ENCODE data around the gene NRM.

The NRM gene

GRCh38 chr6:30722280-30723112 lies 31.7 kb upstream of the NRM start (continued):
- TF ChIP-seq ZNF280D (tag by site-specific recombination; IDR thresholded peaks at IDR 0.05), result no peak
- TF ChIP-seq ZNF132 (tag by site-specific recombination; IDR thresholded peaks at IDR 0.05; ENCODE audit: borderline replicate concordance), result no peak
- TF ChIP-seq SETDB1 (IDR thresholded peaks at IDR 0.05; ENCODE audit: insufficient read length, low read length), result no peak
- TF ChIP-seq KLF9 (tag by site-specific recombination; IDR thresholded peaks at IDR 0.05; ENCODE audit: low read depth), result no peak
- TF ChIP-seq, protein P1, sequence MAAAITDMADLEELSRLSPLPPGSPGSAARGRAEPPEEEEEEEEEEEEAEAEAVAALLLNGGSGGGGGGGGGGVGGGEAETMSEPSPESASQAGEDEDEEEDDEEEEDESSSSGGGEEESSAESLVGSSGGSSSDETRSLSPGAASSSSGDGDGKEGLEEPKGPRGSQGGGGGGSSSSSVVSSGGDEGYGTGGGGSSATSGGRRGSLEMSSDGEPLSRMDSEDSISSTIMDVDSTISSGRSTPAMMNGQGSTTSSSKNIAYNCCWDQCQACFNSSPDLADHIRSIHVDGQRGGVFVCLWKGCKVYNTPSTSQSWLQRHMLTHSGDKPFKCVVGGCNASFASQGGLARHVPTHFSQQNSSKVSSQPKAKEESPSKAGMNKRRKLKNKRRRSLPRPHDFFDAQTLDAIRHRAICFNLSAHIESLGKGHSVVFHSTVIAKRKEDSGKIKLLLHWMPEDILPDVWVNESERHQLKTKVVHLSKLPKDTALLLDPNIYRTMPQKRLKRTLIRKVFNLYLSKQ (tag by site-specific recombination; IDR thresholded peaks at IDR 0.05; ENCODE audit: borderline replicate concordance), result 0 out of 2 replicates have a peak, but pooled peaks have one; percentile 4
- no peak for TF ChIP-seq ZNF426 (tag by site-specific recombination; IDR thresholded peaks at IDR 0.05)
- no peak for TF ChIP-seq ZNF174 (tag by site-specific recombination; IDR thresholded peaks at IDR 0.05)
- peak; percentile 64 for TF ChIP-seq ZNF654 (tag by site-specific recombination; IDR thresholded peaks at IDR 0.05; ENCODE audit: low read depth)
- no peak for TF ChIP-seq ZNF548 (tag by site-specific recombination; IDR thresholded peaks at IDR 0.05)
- TF ChIP-seq ZNF561 (tag by site-specific recombination; IDR thresholded peaks at IDR 0.05; ENCODE audit: borderline replicate concordance), result peak; percentile 70; the same call in 1 of the 2 replicates
- TF ChIP-seq ZNF133 (tag by site-specific recombination; IDR thresholded peaks at IDR 0.05), result no peak
- TF ChIP-seq KLF8 (tag by site-specific recombination; IDR thresholded peaks at IDR 0.05), result peak; percentile 29
- TF ChIP-seq ZNF544 (tag by site-specific recombination; IDR thresholded peaks at IDR 0.05), result no peak
- TF ChIP-seq ZNF660 (tag by site-specific recombination; IDR thresholded peaks at IDR 0.05), result 0 out of 2 replicates have a peak, but pooled peaks have one; percentile 69
- no peak for TF ChIP-seq ZNF16 (tag by site-specific recombination; IDR thresholded peaks at IDR 0.05; ENCODE audit: low read depth)
- TF ChIP-seq ZNF558 (tag by site-specific recombination; IDR thresholded peaks at IDR 0.05), result no peak
- TF ChIP-seq ZXDB (tag by site-specific recombination; IDR thresholded peaks at IDR 0.05), result peak; percentile 47; the same call in 1 of the 2 replicates
- TF ChIP-seq, protein P2, sequence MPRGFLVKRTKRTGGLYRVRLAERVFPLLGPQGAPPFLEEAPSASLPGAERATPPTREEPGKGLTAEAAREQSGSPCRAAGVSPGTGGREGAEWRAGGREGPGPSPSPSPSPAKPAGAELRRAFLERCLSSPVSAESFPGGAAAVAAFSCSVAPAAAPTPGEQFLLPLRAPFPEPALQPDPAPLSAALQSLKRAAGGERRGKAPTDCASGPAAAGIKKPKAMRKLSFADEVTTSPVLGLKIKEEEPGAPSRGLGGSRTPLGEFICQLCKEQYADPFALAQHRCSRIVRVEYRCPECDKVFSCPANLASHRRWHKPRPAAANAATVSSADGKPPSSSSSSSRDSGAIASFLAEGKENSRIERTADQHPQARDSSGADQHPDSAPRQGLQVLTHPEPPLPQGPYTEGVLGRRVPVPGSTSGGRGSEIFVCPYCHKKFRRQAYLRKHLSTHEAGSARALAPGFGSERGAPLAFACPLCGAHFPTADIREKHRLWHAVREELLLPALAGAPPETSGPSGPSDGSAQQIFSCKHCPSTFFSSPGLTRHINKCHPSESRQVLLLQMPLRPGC (tag by site-specific recombination; IDR thresholded peaks at IDR 0.05), result no peak
- TF ChIP-seq ZNF2 (tag by site-specific recombination; IDR thresholded peaks at IDR 0.05), result 0 out of 2 replicates have a peak, but pooled peaks have one; percentile 45
- TF ChIP-seq MYNN (tag by site-specific recombination; IDR thresholded peaks at IDR 0.05; ENCODE audit: borderline replicate concordance), result no peak
- TF ChIP-seq PRDM4 (tag by site-specific recombination; IDR thresholded peaks at IDR 0.05), result no peak
- TF ChIP-seq EGR2 (tag by site-specific recombination; IDR thresholded peaks at IDR 0.05; ENCODE audit: low read depth), result no peak
- no peak for TF ChIP-seq ZNF521 (tag by site-specific recombination; IDR thresholded peaks at IDR 0.05)
- TF ChIP-seq ZNF501 (tag by site-specific recombination; IDR thresholded peaks at IDR 0.05), result no peak
- TF ChIP-seq ZNF596 (tag by site-specific recombination; IDR thresholded peaks at IDR 0.05), result no peak
- no peak for TF ChIP-seq KLF16 (tag by site-specific recombination; IDR thresholded peaks at IDR 0.05)
- no peak for TF ChIP-seq ZNF776 (tag by site-specific recombination; IDR thresholded peaks at IDR 0.05; ENCODE audit: borderline replicate concordance)
- peak; percentile 89 for TF ChIP-seq SCRT2 (tag by site-specific recombination; IDR thresholded peaks at IDR 0.05)
- peak; percentile 85 for TF ChIP-seq IKZF3 (tag by site-specific recombination; IDR thresholded peaks at IDR 0.05)
- no peak for TF ChIP-seq ZNF626 (tag by site-specific recombination; IDR thresholded peaks at IDR 0.05)
